HG02678 (cell line): ENCODE data around the gene FXR2.
"Not testable (repeated sequence)": the region's sequence is repeated elsewhere in the genome, so short reads cannot be mapped to it uniquely, and the experiment has no call there.

ENCODE experiments used
- ATAC-seq: cut with Tn5 transposase; IDR thresholded peaks from one replicate; pipeline ENCODE4 v1.9.1; 2021; ENCODE audit warnings: mild to moderate bottlenecking, moderate library complexity; ENCODE audit not compliant: unreplicated experiment

Gene FXR2

DNA sequence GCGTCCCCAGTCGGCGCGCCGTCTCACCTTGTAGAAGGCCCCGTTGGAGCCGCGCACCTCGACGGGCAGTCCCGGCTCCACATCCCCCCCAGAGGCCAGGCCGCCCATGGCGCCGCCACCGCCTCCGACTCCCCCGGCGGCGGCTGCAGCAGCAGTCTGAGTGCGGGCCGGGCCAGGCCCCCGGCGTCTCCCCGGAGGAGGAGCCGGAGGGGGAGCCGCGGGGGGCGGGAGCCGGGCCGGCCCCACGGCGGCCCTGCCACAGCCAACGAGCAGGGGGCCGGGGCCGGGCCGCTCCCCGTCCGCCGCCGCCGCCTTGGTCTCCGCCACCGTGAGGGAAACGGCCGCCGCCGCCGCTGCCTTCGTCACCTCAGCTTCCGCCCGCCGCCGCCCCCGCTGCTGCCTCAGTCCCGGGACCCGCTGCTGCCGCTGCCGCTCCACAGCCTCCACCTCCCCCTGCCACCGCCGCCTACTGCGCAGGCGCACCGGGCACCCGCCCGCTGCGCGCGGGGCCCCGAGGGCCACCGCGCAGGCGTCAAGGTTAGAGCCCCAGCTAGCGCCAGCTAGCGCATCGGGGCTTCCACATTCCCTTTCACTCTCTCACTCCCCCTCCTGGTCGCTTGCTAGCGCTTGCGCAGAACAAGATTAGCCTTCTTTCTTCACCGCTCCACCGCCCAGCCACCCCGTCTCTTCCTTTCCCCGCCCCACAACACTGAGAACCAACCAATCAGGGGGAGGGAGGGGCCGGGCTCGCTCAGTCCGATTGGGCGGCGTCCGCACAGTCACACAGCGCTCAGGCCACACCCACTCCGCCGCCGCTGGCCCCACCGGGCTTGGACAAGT is at the start of gene FXR2:
Gene FXR2 (minus strand): TSS at position 473 of the 840 bp plus-strand sequence. CDS start 365 bp downstream, at position 108.
- peak; percentile 89 for ATAC-seq

DNA sequence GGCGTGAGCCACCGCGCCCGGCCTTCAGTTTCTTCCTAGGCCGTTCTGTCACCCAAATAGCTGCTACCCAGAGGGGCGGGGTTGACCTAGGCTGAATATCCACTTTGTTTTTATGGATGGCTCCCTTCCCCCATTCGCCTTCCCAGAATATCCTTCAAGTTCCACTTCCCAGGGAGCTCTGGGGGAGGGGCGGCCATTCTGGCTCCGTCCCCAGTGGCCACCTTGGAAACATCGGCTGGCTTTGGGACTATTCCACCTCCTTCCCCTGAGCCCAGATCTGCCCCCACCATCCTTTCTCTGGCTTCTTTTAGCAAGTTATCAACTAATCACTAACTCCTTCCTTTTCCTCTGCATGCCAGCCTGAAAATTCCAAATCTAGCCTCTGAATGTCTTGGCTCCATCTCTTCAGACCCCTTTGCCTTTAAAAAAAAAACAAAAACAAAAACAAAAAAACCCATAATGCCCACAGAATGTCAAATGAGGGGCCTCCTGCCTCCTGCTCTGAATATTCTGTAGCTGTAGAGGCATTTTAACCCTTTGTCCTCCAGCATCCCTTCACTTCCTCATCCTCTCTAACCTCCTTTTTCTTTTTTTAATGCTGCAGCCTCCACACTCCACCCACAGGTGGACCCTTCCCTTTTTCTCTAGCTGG is 42.4 kb upstream of the FXR2 start:
- ATAC-seq: no peak

DNA sequence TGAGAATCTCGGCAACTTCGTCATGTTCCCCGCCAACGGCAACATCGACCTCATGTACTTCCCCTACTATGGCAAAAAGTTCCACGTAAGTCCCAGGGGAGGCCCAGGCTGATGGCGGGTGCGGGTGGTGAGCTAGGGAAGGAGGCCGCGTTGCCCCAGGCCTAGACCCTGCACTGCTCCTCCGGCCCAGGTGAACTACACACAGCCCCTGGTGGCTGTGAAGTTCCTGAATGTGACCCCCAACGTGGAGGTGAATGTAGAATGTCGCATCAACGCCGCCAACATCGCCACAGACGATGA is 40.8 kb upstream of the FXR2 start:
- ATAC-seq: no peak

DNA sequence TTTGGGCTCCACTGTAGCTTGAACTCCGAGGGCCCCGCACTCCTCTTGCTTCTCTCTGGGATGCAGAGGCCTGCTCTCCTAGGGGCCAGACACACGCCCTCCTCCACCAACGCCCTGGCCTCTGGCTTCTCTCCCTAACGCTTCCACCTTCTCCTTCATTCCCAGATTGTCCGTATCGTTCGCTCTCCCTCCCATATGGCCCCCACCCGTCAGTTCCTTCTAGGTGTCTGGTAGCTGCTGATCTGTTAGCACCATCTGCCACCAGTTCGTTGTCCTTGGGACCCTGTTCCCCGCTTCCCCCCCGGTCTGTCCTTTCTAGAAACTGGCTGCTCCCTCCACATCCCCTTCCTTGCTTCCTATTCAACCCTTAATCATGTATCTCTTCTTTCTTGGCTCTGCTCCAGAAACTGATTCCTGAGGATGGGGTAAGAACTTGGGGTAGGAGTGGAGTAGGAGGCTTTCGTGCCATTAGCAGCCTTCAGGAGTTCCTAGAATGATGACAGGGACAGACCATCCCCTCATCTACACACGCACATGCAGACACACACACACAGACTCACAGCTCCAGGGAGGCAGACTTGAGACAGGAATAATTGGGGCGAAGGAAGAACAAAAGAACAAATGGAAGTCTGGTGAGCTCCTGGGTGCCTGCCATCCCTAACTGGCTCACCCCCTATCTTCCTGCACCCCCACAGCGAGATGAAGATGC is 40.3 kb upstream of the FXR2 start:
- no peak for ATAC-seq

DNA sequence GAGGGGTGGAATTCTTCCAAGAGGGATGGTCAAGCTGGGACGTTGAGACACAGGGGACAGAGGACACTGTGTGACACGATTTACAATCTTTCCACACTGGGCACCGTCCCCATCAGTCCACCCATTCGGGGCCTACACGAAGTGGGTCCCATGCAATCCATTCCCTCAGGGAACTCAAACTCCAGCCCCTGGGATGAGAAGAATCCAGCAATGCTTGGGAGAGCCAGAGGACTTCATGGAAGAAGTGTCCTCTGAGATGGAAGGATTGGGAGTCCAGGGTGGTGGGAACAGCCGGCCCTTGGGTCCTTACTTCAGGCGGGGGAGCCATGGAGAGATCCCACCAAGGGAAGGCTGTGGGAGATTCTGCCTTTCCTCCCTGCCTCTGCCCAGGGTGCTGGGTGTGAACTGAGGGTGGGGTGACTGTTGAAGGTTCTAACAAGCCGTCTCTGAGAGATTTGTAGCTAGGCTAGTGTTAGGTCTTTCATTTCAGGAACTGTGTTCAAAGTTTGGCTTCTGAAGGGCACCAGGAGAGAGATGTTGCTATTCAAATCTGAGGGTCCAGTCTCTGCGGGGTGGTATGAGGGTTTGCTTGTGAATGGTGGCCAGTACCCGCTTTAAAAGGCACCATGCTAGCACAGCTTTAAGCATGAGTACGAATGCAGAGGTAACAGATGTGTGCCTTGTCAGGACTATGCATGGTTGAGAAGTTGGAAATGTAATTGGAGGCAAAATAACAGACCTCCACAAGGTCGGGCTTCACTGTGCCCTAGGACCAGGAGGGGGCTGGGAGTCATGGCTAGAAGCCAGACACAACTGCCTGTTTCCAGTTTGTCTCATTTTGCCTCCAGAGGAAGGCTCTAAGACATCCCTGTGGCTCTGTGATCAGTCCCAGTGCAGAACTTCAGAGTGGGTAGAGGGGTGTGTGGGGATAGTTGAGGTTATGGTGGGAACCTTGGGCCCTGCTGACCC is 38.0 kb upstream of the FXR2 start:
- ATAC-seq: no peak

DNA sequence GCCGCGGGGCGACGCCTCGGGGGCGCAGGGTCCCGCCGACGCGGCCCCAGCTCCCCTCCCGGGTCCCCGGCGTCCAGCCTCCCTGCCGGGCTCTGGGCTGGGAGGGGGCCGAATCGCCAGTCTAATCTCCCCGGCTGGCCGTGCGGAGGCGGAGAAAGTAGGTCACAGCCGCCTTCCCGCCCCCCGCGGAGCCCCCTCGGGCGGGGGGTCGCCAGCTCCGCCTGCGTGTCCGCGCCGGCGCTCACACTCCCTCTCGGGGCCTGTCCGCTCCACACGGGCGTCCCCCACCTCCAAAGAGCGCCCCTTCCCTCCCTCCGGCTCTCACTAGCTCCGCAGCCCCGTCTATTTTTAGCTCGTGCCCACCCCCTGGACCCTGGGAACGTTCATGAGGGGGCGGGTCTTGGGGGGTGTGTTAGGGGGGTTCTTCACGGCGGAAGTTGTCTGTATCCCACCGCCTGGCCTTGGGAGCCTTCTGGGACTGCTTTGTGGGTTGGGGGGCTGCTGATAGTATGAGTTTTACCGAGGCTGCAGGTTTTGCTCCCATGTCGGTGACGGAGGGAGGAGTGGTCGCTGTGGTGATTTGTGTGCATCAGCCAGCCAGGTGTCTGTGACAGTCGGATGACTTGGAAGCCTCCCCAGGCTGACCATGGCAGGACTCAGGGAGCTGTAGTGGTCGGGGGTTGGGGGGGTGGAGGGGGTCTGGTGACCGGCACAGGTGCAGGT is 37.1 kb upstream of the FXR2 start:
- ATAC-seq: no peak

DNA sequence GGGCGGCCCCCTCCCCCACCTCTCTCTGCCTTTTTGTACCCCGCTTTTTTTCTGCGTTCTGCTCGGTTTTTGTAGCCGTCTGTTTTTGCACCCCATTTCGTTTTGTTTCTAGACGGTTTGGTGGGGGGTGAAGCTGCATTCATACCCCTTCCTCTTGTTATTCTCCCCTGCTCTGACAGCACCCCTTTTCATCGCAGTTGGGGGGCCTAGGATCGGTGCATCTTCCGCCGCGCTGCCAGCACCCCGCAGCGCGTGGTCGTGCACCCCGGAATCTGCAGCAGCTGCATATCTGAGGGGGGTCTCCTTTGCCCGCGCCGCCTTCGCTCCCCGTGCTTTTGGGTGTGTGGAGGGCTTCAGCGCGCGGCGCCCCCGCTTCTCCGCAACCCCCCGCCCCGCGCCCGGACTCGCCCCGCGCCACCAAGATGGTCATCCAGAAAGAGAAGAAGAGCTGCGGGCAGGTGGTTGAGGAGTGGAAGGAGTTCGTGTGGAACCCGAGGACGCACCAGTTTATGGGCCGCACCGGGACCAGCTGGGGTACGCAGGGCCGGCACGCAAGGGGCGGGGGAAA is 36.5 kb upstream of the FXR2 start:
- ATAC-seq: no peak

DNA sequence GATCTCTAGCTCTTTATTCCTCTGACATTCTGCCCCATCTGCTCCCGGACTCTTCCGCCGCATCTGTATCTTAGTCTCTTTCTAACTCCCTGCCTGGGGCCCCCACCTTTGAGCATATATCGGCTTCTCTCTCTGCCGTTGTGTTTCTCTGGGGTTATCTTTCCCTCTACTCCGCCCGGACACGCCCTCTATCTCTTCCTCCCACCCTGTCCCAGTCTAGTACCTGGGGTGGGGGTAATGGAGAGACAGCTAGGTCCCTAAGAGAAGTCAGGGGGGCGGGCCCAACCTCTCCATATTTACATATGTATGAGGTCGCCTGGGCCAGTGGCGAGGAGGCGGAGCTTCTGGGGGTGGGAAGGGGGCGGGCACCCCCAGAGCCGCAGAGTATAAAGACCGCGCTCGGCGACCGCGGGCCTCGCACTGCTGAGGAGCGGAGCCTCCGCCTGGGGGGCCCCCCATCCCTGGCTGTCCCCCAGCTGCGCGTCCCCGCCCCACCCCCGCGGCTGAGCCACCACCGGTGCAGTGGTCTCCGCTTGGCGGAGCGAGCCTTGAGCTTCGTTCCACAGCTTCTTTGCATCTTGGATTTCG is 35.9 kb upstream of the FXR2 start, which contains the start of gene ATP1B2:
Gene ATP1B2 (plus strand): TSS at position 418 of the 588 bp plus-strand sequence. CDS start 593 bp downstream, outside the sequence.
- peak; percentile 39 for ATAC-seq

DNA sequence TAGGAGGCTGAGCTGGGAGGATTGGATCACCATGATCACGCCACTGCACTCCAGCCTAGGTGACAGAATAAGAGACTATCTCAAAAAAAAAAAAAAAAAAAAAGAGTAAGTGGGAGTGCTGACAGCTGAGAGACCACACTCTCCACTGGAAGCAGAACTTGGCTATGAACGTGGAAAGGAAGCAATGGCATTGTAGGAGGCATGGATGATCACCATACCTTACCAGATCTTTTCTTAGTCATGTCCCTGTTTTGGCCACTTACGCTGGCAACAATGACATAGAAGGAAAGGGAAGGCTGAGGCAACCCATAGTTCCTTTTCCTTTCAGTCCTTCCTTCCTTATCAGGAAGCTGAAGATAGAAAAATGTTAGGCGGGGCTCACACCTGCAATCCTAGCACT is 32.3 kb upstream of the FXR2 start:
- ATAC-seq: no peak

DNA sequence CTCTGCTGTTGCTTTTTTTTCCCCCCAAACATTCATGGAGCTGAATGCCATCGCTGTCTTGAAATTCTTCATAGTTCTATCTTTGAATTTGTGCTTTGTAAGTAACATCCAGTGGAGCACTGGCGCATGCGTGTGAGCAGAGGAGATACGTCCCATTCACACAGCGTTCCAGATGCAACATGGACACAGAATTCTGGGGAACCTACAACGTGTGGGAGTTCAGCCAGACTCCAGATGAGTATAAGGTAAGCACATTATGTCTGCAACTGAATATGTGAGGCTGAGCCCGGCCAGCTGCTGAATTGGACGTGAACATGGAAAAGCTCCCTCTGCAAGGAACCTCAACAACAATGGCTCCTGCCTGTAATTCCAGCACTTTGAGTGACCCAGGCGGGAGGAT is 31.8 kb upstream of the FXR2 start:
- ATAC-seq: no peak

DNA sequence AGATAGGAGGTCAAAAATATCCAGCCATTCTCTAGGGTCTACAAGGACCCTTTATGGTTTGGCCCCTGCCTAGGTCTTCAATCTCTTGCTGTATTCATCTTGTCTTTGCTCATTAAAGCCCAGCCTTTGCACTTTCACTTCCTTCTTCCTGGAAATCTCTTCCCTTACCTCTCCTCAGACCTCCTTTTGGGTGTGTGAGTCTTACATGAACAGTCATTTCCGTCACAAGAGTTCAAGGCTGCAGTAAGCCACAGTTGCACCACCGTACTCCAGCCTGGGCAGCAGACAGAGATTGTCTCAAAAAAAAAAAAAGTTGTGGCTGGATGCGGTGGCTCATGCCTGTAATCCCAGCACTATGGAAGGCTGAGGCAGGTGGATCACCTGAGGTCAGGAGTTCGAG is 30.1 kb upstream of the FXR2 start:
- no peak for ATAC-seq

DNA sequence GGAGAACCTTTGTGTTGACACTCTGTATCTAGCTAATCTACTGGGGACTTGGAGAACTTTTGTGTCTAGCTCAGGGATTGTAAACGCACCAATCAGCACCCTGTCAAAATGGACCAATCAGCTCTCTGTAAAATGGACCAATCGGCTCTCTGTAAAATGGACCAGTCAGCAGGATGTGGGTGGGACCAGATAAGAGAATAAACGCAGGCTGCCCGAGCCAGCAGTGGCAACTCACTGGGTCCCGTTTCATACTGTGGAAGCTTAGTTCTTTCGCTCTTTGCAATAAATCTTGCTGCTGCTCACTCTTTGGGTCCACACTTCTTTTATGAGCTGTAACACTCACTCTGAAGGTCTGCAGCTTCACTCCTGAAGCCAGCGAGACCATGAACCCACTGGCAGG is 26.9 kb upstream of the FXR2 start:
- ATAC-seq: not testable (repeated sequence)

DNA sequence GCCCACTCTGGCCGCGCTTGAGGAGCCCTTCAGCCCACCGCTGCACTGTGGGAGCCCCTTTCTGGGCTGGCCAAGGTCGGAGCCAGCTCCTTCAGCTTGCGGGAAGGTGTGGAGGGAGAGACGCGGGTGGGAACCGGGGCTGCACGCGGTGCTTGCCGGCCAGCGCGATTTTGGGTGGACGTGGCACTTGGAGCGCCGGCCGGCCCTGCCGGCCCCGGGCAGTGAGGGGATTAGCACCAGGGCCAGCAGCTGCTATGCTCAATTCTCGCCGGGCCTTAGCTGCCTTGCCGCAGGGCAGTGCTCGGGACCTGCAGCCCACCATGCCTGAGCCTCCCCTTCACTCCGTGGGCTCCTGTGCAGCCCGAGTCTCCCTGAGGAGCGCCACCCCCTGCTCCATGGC is 26.1 kb upstream of the FXR2 start:
- ATAC-seq: no peak

DNA sequence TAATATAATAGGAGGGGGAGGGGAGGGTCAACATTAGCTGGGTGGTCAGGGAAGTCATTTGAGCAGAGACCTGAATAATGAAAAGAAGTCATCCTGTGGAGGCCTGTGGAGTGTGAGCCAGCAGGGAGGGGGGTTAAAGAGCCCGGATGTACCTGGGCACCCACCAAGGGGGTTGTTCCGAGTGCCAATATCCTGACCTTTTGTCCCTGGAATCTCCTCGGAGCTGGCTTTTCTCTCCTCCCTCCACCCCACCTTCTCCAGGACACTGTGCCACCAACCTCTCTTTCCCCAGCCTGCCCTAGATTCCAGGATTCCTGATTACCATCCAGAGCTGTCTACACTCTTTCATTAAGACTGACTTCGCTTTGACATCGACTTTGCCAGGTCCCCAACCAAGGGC is 21.5 kb upstream of the FXR2 start:
- ATAC-seq: no peak

DNA sequence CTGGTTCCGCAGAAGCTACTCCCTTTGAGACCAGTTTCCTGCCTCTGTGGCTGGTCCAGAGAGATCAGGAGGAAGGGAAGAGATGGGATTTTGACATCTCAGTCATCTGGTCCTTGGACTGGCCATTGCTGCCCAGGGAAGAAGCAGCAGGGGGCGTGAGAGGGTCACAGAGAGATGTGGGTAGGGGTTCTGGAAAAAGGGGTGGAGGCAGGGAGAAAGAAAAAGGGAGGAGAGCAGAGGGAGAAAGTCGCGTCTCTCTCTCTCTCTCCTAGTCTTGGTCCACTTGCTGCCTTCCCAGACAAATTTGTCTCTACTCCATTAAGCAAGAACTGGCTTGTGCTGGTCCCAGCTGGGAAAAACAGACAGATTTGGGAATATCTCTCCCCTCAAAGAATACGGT is 19.7 kb upstream of the FXR2 start:
- ATAC-seq: no peak

DNA sequence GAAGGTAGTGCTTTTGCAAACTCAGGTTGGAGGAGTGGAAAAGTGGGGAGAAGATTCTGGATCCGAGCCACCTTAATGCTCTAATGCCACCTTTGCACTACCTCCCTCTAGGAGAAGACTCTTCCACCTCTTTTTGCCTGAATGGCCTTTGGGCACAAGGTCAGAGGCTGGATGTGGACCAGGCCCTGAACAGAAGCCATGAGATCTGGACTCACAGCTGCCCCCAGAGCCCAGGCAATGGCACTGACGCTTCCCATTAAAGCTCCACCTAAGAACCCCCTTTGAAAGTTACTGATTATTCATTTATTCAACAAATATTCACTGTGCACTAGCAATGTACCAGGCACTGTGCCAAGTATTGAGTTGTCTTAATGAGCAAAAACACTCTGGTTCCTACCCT is 18.4 kb upstream of the FXR2 start:
- no peak for ATAC-seq

DNA sequence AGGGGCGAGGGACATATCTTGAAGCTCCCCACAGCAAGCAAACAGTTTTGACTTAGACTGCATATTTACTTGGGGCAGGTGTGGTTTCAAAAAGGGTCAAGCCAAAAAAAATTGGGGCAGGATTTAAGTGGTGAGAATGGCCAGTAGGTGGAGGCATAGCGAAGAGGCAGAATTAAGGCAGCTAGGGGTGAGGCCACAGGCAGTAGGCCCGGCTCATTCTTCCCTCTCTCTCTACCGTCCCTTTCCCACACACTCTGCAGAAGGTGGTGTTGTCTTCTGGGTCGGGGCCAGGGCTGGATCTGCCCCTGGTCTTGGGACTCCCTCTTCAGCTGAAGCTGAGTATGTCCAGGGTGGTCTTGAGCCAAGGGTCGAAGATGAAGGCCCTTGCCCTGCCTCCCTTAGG is 17.8 kb upstream of the FXR2 start:
- ATAC-seq: no peak

DNA sequence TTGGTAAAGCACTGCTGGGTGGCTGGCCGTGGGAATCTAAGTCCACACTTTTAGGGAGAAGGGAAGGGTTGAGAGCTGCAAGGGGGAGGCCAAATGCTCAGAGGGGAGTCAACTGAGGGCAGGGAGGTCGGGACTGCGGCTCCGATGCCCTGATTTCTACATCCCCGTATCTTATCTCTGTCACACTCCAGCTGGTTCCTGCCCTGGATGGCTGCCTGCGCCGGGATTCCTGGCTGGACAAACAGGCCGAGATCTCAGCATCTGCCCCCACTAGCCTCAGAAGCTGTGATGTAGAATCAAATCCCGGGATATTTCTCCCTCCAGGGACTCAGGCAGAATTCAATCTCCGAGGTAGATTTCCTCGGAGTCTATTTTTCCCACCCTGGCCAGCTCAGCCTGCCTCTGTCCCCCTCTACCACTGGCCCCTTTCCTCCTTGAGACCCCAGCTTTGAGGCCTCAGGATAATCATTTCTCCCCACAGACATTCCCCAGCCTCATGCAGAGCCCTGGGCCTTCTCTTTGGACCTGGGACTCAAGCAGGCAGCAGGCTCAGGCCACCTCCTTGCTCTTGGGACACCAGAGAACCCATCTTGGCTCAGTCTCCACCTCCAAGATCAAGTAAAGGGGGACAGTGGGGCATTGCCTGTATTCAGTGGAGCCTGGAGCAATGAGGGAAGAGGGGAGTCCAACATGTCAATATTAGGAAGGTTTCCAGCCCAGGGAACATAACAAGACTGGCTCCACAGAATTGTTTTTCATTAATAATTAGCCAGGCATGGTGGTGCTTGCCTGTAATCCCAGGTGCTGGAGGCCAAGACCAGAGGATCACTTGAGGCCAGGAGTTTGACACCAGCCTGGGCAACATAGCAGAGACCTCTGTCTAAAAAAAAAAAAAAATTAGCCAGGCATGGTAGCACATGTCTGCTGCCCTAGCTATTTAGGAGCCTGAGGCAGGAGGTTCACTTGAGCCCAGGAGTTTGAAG is 17.0 kb upstream of the FXR2 start:
- no peak for ATAC-seq
